Muscle of arm (tissue), 12 donors: ENCODE data around the gene TIGD1. TPM values are rescaled to one million over a fixed set of nuclear protein-coding genes. Genes with fewer than 3 reads are reported as not detected.

Source experiments
- DNase-seq: peaks from one replicate; pipeline ENCODE4 v3.0.0-alpha.2; 2013
- polyA plus RNA-seq, 12 donors: library from polyadenylated mRNA; unstranded; fragments of 120-200 nt; gene quantifications; one replicate each; pipeline ENCODE4 v1.2.1, GENCODE V29; 2013; ENCODE audit not compliant: insufficient read length in 12 of 12

The TIGD1 gene
- polyA plus RNA-seq, 12 donors = 4.0 to 9.1 (median 6.8) TPM; not detected in 1

DNA sequence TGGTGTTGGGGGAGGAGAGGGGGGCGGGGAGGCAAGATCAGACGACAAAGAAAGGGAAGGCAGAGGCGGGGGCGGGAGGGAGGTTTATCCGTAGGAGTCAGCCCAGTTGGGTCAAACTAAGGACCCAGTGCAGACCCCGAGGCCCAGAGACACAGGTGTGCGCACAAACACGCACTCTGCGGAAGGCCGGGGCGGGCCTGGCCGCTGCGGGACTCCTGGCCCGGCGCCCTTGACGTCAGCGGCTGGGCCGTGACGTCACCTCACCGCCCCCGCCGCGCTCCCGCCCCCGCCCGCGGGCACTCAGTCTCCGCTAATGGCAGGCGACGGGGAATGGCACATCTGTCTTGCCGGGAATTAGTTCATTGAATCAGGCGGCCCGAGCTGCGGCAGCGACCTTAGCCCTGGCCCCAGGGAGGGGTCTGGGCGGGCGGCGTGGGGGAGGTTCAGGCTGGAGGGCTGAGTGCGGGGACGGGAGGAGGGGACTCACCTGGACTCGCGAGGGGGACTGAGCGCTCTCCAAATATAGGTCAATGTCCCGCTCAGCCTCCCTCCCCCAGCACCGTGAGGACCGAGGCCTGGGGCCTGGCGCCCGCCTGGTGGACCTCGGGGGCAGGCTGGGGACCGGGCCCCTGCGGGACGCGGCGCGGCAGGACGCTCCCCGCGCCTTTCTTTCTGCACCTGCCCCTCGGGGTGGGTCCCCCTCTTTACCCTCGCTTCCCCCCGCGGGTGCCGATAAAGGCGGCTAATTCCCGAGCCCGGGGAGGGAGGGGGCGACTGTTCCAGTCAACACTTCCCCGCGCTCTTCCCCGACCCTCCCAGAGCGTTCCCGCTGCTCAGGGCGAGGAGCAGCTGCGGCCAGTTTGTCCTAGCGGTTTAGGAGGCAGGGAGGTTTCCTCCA, 47.2 kb downstream of the TIGD1 start:
- DNase-seq = no peak

- DNase-seq = no peak
Observed at GRCh38 chr2:232502511-232502910, 47.8 kb downstream of the TIGD1 start.

DNA sequence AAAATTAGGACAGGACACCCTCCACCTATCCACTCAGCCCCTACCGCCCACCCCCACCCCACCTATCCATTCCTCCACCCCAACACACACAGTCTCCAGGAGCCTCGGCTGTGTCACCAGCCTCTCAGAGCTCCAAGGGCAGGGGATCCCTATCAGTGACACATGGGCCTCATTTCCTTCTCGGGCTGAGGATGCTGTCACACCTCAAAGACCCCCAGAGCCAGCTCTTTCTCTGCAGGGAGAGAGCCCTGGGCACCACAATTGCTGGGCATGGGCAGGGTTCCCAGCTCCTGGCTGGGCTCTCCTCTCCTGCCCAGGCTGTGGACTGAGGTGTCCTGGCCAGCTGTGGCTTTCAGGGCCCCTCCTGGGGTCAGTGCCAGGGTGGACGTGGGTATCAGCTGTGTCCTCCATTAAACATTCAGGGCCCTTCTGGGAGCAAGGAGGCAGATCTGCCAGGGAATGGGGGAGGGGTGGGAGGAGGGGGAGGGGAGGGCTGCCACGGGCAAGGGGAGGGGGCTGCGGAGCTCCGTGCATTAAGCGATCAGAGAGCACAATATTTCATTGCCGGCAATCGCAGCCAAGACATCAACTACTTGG, 48.5 kb downstream of the TIGD1 start:
- DNase-seq = no peak

DNA sequence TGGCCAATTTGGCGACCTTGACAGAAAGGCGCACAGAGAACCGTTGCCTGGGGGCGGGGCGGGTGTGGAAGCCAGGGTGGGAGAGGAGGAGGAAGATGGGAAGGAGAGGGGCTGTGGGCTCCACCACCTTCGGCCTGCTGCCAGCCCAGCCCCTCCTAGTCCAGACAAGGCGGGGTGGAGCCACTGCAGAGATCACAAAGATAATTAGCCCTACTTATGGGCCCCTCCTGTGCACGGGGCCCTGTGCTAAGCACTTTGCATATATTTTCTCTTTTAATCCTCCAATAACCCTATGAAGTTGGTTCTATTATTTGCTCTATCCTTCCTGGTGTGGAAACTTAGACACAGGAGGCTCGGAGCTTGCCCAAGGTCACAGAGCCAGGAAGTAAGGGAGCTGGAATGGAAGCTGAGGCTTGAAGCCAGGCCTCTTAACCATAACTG, 49.0 kb downstream of the TIGD1 start:
- DNase-seq = no peak

DNA sequence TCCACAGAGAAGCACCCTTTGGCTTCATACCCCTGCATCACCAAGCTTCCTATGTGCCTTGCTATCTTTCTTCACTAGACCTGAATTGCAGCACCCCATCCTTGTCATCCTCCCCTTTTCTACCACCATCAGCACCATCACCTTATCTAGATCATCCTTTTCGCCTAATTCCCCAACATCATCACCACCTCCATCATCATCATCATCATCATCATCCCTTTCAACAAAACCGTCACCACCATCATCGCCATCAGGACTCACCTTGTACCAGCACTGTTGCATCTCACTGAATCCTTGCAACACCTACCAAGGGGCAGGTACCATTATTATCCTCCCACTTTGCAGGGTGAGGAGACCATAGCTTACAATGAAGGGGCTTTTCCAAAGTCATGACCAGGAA, 51.9 kb downstream of the TIGD1 start:
- no peak for DNase-seq

Other genes with a start within 250 kb of the TIGD1 start
- gene ALPP, start 171.8 kb downstream of the TIGD1 start, polyA plus RNA-seq = under 1 TPM in 3 of 12 donors, not detected in 9; 0.09 to 0.39 (median 0.13) TPM
- not detected for gene ALPG, start 143.7 kb downstream of the TIGD1 start, polyA plus RNA-seq
- gene ALPI, start 94.4 kb downstream of the TIGD1 start, polyA plus RNA-seq = not detected
- 1 to 10 TPM in 1 of 12 donors, under 1 TPM in 9, not detected in 2; 0.24 to 1.2 (median 0.44) TPM for gene ECEL1, start 62.7 kb downstream of the TIGD1 start, polyA plus RNA-seq
- 1 to 10 TPM in 7 of 12 donors, under 1 TPM in 3, not detected in 2; 0.51 to 2.6 (median 1.3) TPM for gene PRSS56, start 30.2 kb downstream of the TIGD1 start, polyA plus RNA-seq
- 100 to 1,000 TPM in 8 of 12 donors, 10 to 100 TPM in 3, not detected in 1; 67.6 to 182 (median 131) TPM for gene CHRND, start 24.4 kb downstream of the TIGD1 start, polyA plus RNA-seq
- gene CHRNG, start 10.9 kb downstream of the TIGD1 start, polyA plus RNA-seq = 100 to 1,000 TPM in 8 of 12 donors, 10 to 100 TPM in 4; 54.4 to 516 (median 119) TPM
- gene EIF4E2, start 132 bp upstream of the TIGD1 start, polyA plus RNA-seq = 100 to 1,000 TPM in 9 of 12 donors, 10 to 100 TPM in 2, not detected in 1; 72.7 to 141 (median 118) TPM
- gene EFHD1, start 83.0 kb upstream of the TIGD1 start, polyA plus RNA-seq = 10 to 100 TPM in 11 of 12 donors, not detected in 1; 14.9 to 41.7 (median 29.6) TPM
- gene GIGYF2, start 146.8 kb upstream of the TIGD1 start, polyA plus RNA-seq = 10 to 100 TPM in 11 of 12 donors, not detected in 1; 36.5 to 71.9 (median 42.4) TPM
- gene KCNJ13, start 226.0 kb upstream of the TIGD1 start, polyA plus RNA-seq = under 1 TPM in 8 of 12 donors, not detected in 4; 0.07 to 0.43 (median 0.13) TPM